ENCODE results near the gene SLC9A9.

The SLC9A9 gene

DNA sequence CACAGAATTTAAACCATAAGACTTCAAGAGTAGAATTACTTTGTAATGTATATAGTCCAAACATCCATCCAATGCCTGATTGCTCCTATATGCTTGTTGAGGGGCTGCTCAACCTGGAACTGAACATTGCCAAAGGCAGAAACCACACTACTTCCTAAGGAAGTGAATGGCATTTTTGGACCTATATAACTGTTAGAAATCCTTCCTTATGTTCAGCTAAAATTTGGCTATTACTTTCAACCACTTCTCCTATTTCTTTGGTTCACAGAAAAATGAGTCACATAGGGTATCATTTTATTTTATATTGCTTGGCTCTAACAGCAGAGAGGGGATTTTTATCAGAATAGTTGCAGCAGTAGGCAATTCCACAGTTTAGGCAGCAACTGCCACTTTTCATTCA, 342.1 kb downstream of the SLC9A9 start:
- DNase-seq (ENCODE audit: low read depth) = no peak

DNA sequence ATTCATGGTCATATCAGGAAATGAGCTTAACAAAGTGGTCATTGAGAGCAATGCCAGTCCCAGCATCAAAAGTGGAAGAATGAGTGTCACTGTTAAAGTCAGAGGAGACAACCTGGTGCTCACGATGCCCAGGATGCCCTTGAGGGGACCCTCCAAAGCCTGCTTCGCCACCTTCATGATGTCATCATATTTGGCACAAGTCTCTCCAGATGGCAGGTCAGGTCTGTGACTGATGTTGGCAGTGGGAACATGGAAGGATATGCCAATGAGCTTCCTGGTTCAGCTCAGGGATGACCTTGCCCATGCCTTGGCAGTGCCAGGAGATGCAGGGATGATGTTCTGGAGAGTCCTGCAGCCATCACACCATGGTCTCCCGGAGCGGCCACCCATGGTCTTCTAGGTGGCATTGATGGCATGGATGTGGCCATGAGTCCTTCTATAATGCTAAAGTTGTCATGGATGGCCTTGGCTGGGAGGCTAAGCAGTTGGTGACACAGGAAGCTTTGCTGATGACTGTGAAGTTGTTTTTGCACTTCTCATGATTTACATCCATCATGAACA, 344.9 kb downstream of the SLC9A9 start:
- no peak for DNase-seq (ENCODE audit: low read depth)

DNA sequence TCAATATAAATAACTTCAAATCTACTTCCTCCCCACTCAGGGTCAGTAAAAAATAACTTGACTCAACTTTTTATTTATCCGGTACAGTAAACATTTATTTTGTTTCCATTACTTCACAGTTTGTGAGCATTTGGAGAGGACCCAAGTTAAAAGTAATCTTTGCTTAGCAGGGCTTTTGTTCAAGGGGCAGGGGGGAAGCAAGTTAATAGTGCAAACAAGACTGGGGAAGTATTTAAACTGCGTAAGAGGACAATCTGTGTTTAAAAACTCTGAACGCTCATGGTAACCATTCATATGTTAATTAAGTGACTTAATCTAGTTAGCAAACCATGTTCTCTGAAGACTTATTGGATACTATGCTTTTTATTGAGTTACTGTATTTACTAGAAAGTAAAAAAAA, 346.2 kb downstream of the SLC9A9 start:
- DNase-seq (ENCODE audit: low read depth) = no peak

DNA sequence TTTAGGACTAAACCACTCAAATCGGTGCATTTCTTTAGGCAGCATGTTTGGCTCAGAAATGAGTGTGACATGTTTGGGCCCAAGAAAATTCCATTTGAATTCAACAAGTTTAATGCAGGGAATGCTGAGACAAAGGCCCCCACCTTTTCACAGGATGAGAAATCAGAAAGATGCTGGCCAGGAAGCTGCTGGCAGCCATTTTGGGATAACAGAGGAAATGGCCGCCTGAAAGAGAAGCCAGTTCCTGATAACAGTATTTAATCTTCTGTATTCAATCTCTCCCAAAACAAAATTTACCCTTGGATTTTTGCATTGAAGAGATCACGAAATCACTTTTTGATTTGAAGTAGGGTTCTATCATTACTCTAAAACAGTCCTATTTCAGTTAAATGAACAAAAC, 350.9 kb downstream of the SLC9A9 start:
- DNase-seq (ENCODE audit: low read depth) = no peak

DNA sequence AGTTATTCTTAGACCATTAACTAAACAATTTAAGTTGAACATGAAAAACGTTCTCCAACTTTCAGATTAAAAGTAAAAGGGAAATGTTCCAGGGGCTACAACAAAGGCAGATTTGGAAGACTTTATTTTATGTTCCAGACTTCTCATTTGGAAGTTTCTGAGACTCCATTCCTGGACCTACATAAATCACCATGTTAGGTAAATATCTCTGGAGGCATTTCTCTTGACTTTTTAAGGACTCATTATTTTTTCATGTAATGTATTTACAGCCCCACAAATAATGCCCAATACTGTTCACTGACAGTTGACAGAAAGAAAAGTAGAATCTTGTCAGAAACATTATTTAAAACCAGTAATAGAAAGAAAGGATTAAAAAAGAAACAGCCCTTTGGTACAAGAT, 352.1 kb downstream of the SLC9A9 start:
- DNase-seq (ENCODE audit: low read depth) = no peak

DNA sequence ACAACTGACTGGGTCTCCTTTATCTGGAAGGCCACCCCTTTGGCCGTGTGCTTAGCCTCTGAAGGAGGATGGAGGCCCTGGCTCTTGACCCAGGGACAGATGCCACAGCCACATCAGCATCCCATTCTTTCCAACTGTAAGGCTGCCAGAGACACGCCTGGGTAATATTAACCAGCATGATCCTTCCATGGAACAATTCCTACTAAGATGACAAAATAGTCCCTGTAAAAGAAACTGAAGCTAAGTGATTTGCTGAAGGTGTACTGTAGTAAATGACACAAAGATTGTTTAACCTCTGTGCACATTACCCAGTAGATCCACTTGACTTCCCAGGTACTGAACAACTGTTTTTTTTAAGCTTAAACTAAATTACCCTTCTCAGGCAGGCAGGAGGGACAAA, 352.7 kb downstream of the SLC9A9 start:
- DNase-seq (ENCODE audit: low read depth) = no peak

DNA sequence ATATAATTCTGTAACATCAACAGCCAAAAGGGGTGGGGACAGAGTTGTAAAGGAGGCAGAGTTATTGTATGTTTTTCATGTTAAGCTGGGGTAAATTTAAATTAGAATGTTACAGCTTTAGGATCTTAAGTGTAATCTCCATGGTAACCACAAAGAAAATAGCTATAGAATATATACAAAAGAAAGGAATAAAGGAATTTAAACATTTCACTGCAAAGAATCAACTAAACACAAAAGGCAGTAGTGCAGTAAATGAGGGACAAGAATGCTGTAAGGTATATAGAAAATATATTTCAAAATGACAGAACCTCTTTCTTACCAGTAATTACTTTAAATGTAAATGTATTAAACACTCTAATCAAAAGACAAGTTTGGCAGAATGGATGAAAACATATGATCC, 361.7 kb downstream of the SLC9A9 start:
- DNase-seq (ENCODE audit: low read depth) = no peak

DNA sequence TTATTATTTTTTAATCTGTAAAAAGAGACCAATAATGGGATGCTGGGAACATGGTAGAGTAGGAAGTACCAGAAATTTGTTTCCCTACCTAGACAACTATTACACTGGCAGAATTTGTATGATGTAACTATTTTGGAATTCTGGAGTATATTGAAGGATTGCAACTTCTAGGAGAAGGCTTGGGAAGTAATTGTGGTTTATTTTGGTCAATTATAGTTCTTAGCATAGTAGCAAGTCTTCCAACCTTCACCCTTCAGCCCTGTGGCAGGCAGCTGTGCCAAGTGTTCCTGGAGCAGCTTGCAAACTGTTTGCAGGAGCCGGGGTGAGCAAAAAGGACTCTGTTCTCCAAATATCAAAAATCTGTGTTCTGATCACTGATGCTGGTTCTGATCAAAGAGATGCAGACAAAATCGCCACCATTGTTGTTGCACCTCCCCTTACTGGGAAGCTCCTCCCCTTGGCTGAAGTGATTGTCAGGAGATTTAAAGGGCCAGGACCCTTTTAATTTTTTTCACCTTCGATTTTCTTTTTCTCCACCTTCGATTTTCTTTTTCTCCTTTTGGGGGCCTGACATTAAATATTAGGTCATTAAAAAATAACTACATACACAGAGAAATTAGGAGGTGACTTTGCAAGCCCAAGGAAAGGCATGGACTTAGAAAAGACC, 363.3 kb downstream of the SLC9A9 start:
- no peak for DNase-seq (ENCODE audit: low read depth)

DNA sequence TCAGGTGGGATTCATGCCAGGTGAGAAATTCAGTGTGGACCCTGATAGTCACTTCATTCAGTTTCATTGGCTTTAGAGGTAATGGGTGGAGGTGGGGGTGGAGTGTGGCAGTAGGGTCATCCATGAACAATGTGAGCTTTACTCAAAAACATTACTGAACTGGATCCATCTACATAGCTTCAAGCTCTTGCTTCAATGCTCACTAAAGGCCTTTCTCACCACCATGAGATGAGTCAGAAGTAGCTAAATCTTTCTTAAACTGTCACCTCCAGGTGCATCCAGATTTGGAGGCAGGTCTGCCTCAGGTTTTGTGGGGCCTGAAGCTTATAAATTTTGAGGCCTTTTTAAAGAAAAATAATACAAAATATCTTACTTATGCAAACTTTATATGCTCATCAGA, 365.1 kb downstream of the SLC9A9 start:
- no peak for DNase-seq (ENCODE audit: low read depth)

DNA sequence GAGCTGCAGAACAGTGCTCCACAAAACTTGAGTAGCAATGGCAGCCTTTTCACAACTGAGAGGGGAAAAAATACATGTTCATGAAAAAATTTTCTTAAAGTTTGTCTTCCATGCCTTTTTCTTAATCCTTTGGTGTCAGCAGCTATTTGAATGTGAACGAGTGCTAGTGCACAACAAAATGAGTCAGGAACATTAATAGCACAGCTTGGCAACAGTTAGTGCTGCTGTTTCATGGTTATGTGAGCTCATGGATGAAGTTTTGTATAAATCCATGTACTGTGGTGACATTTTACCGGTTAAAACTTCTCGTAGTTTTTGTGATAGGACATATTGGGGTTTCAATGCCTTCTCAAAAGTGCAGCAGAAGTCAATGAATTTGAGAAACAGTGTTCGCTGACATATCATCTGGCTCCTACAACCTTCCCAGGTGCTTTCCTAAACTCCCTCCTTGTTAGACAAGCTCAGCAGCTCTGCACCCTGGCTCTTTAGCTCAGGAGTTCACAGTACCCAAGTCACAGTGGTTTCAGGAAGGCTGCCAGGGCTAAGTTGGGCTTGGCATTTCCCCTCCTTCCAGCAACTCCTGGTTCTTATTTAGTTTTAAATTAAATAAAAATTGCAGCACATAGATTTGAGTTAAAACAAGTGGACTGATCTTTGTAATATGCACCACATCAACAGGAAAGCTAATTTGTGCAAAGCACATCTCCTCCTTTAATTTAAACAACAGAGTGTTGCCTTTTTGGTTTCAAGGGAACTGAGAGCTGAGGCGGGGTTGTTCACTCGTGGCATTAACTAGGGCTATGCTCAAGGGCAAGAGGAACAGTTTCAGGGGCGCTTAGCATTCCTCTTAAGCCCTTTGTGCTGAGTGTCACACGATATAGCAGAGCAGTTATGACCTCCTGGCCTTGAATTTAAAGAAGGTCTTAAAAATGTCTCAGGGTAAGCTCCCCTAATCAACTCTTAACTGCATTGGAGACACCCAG, 365.9 kb downstream of the SLC9A9 start:
- DNase-seq (ENCODE audit: low read depth) = no peak

DNA sequence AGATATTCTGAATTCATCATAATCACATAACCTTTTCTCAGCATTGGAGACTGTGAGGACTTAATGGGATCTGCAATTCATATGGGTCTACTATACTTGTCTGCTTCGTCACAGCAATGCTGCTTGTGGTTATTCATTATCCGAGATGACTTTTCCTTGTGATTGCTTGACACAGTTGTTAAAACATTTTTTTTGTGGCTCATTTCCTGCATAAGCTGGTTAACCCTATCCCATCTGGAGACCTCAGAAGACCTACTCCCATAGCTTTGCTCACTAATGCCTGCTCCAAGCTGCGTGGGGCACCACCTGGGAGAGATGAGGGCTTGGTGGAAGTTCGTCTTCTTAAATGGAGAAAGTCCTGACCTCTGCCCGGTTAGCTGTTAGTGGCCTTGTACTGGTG, 367.9 kb downstream of the SLC9A9 start:
- no peak for DNase-seq (ENCODE audit: low read depth)

DNA sequence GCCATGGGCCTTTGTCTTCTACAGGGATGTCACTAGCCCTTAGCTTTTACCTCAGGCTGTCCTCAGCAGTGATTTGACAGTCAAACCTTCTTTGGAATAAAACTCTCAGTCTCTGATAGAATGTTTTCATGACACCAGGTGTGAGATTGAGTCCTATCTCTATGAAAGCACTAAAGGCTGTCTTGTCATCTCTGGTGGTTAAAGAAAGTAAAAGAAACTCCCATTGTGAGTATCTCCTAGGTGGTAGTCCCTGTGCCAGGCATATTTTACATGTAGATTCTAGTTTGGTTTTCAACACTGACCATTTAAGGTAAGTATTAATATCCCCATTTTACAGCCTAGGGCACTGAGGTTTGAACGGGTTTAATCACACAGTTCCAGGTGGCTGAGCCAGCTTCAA, 368.5 kb downstream of the SLC9A9 start:
- DNase-seq (ENCODE audit: low read depth) = no peak

DNA sequence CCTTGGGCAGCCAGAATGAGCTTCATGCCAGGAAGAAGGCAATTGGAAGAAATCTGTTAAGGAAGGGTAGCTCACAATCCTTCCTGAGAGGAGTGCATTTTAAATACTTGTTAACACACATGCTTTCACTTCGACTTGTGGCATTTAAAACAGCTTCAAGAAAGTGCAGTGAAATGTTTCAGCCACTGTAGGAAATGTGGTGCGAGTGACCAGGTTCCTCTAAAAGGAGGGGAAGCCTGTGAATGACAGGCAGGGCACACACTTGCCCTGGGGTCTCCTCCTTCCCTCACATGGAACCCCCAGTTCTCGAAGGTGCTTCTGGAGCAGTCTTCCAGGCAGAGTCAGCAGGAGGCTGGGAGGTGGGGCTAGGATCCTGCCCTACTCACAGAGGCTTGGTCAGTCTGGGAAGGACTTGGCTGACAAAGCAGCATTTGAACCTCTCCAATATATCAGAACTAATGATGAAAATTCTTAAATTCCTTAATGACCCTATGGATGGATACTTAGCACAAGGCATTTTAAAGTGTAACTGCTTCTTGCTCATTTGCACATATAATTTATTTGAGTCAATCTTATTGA, 370.1 kb downstream of the SLC9A9 start:
- no peak for DNase-seq (ENCODE audit: low read depth)

DNA sequence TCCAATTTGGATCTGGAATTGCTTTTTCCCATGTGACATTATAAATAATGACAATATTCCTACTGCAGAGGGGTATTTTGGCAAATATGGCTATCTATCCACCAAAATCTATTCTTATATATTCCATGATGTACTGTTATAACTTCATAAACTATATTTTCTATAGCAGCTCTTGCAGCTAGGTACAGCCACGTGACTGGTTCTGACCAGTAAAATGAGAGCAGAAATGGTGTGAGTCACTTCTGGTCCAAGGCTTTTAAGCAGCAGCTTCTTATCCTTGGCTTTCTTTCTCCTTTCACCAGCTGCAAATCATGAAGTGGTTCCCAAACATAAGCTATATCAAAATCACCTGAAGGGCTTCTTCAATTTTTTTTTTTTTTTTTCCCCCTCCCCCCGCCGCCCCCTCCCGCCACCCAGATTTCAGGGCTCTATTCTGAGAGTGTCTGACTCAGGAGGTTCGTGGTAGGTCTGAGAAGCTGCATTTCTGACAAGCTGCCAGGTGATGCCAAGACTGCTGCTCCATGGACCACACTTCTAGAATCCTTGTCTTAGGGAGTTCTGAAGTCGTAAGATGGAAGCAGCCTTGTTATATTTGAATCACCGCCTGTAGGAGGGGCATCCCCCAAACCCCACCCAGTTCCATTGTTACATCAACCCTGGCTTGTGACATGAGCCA, 371.2 kb downstream of the SLC9A9 start:
- no peak for DNase-seq (ENCODE audit: low read depth)

DNA sequence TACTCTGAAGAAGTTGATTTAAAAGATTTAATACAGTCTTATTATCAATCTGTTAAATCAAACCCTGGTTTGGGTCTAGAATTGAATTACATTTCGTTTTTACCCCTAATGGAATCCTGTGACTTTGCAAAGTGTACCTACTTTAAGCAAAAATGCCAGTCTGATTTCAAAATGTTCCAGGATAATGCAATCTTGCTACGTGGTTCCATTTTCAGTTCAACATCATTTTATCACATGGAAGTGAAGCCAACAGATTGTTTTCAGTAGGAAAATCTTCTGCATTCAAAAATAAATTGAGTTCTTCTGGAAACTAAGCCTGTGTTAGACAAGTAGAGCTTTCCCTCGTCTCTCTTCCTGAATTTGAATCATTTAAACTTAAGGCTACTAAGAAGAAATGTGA, 372.3 kb downstream of the SLC9A9 start:
- DNase-seq (ENCODE audit: low read depth) = no peak

DNA sequence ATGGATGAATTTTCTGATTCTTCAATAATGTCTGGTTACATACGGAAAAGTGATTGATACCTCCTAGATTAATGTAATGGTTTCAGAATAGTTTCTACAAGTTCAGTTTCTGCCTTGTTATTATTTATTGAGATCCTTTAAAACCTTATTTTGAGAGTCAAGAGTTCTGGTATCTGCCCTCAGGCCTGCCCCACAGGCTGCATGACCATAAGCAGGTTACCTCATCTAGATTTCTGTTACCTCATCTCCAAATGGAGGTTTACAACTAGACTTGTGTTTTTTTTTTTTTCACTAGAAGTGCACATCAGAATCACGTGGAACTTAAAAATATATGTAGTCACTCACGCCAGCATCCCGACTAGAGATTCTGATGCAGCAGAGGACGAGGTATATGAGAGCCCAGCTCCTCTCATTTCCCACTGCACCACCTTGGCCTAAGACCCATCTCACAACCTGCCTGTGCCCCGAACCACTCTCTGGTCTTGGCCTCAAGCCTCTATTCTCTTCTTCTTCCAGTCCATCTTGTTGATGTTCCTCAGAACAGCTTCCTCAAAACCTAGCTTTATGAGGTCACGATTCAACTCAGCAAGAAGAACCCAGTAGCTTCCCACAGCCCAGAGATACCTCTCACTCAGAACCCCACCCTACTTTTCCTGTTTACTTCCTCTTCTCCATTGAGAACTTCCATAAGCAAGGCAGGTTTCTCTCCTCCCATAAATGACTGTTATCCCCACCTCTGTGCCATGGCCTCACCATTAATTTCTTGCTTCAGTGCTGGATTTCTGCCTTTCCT, 375.3 kb downstream of the SLC9A9 start:
- no peak for DNase-seq (ENCODE audit: low read depth)

DNA sequence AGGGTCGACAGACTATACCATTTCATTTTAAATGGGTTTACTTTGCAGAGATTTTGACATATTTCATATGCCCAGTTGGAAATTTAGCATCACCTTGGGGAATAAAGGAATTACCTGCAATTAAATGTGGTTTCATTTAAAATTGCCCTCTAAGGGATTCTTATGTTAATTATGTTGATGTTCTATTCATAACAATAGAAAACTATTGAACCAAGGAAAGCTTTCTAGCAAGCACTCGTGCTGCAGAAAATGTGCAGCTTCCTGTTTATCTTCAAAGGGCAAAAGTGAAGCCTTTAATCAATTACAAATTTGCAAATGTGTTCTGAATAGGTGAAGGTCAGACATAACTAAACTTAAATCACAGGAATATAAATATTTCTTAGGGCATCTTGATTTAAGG, 376.6 kb downstream of the SLC9A9 start:
- DNase-seq (ENCODE audit: low read depth) = no peak

DNA sequence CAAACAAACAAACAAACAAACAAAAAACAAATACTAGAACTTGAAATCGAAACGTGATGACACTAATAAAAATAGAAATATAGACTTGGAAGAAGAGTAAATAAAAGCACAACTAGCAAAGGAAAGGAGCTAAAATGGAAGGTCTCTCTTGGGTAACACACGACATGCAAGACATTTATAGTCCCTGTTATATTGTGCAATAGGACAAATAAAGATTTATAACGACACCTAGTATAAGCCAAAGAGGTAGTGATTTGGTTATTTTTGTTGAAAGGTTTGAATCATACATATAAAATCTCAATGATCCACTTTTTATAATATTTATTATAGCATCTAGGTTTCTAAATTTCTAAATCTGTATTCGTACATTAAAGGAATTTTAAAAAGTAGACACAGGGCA, 379.1 kb downstream of the SLC9A9 start:
- no peak for DNase-seq (ENCODE audit: low read depth)

DNA sequence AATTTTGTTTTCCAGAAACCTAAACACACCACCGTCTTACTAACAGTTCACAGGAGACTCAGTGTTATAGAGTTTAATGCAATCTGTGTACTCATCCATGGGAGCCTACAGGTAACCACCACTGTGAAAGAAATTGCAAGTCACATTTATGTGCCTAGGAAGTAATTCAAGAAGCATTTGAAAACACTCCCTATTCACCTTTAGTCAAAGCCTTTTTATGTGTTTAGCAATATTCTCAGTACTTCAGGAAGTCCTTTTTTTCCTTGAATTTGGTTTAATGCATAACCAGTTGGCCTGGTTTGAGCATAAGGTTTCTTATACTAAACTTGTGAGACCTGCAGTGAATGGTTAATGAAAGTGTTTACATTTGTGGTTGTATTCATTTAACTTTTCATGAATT, 382.6 kb downstream of the SLC9A9 start:
- DNase-seq (ENCODE audit: low read depth) = no peak

DNA sequence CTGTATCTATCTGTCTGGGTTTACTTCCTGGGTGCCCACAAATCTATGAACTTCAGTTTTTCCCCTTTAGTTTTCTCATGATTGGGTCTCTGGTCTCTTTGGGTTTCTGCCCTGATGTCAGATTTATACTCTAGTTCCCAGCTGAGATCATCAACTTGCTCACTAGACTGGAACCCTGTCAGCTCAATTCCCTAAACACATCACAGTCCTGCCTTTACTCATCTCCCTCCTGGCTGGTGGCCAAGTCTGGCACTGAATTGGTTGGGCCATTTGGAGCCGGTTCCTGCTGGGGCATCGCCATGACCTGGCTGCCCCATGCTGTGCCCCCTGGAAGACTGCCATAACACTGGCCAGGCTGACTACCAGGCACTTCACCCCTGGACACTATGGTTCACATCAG, 383.4 kb downstream of the SLC9A9 start:
- DNase-seq (ENCODE audit: low read depth) = no peak

DNA sequence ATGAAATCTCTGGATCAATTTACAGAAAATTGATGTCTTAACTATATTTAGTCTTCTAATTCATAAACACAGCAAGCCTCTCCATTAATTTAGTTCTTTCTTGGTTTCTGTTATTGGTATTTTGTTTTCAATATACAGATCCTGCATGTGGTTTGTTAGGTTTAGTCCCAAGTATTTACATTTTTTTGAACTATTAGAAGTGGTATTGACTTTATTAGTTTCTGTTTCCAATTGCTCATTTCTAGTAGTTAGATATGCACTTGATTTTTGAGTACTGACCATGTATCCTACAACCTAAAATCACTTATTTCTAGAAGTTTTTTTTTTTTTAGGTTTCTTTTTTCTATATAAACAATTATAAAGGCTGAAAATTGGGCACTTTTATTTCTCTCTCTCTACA, 392.8 kb downstream of the SLC9A9 start:
- DNase-seq (ENCODE audit: low read depth) = no peak

Data from GM04503 (cell line).